Mesenchymal stem cell (in vitro differentiated cells and primary cell): ENCODE results near the gene CYTH2.

Source experiments
- DNase-seq: peaks from one replicate; pipeline ENCODE4 v3.0.0-alpha.2; 2013
- H2AFZ ChIP-seq: one replicate; pipeline ENCODE4 v1.6.1; 2013; ENCODE audit warnings: low read depth, mild to moderate bottlenecking, control low read depth, inconsistent platforms, low read length, moderate library complexity
- H2AK5ac ChIP-seq: 2 replicates; pipeline ENCODE4 v1.6.1; 2013; ENCODE audit warnings: low read length, moderate library complexity, mild to moderate bottlenecking, inconsistent platforms; ENCODE audit not compliant: severe bottlenecking
- H2BK120ac ChIP-seq: one replicate; pipeline ENCODE4 v1.6.1; 2013; ENCODE audit warnings: low read depth, mild to moderate bottlenecking, inconsistent platforms, low read length, moderate library complexity
- H2BK12ac ChIP-seq, 2 experiments: one replicate each; pipeline ENCODE4 v1.6.1; 2013; ENCODE audit warnings: inconsistent platforms in 2 of 2, low read length in 2 of 2, mild to moderate bottlenecking in 2 of 2, moderate library complexity in 2 of 2, control low read depth in 1 of 2
- H2BK15ac ChIP-seq: one replicate; pipeline ENCODE4 v1.6.1; 2013; ENCODE audit warnings: mild to moderate bottlenecking, low read depth, inconsistent platforms; ENCODE audit not compliant: poor library complexity, severe bottlenecking
- H2BK5ac ChIP-seq: 2 replicates; pipeline ENCODE4 v1.6.1; 2013; ENCODE audit warnings: low read depth, mild to moderate bottlenecking, low read length, control low read depth, inconsistent platforms; ENCODE audit not compliant: poor library complexity, severe bottlenecking
- H3K14ac ChIP-seq, 2 experiments: one replicate each; pipeline ENCODE4 v1.6.1; 2013; ENCODE audit warnings: inconsistent platforms in 2 of 2, low read length in 2 of 2, control low read depth in 1 of 2, mild to moderate bottlenecking in 1 of 2, moderate library complexity in 1 of 2
- H3K18ac ChIP-seq, 2 experiments: one replicate each; pipeline ENCODE4 v1.6.1; 2013; ENCODE audit warnings: inconsistent platforms in 2 of 2, low read length in 2 of 2, control low read depth in 1 of 2, low read depth in 1 of 2, mild to moderate bottlenecking in 1 of 2
- H3K23ac ChIP-seq, 2 experiments: one replicate each; pipeline ENCODE4 v1.6.1; 2013; ENCODE audit warnings: inconsistent platforms in 2 of 2, low read length in 2 of 2, mild to moderate bottlenecking in 2 of 2, moderate library complexity in 2 of 2, control low read depth in 1 of 2
- H3K27ac ChIP-seq: 2 replicates; pipeline ENCODE4 v1.5.1; 2013; ENCODE audit warnings: mild to moderate bottlenecking, moderate library complexity, low read length, control low read depth, inconsistent platforms; ENCODE audit not compliant: poor library complexity, severe bottlenecking
- H3K27me3 ChIP-seq, 2 experiments: 2 replicates each; pipeline versions ENCODE4 v1.6.1 to v1.7.0; 2013; ENCODE audit warnings: low read length in 2 of 2, mild to moderate bottlenecking in 2 of 2, moderate library complexity in 2 of 2, control low read depth in 1 of 2, inconsistent platforms in 1 of 2; ENCODE audit not compliant: control insufficient read depth in 1 of 2, insufficient read depth in 1 of 2
- H3K36me3 ChIP-seq, 2 experiments: 2 replicates each; pipeline versions ENCODE4 v1.6.1 to v1.7.0; 2013; ENCODE audit warnings: low read length in 2 of 2, control low read depth in 1 of 2, inconsistent platforms in 1 of 2, low read depth in 1 of 2, mild to moderate bottlenecking in 1 of 2; ENCODE audit not compliant: insufficient read depth in 2 of 2, control insufficient read depth in 1 of 2
- H3K4ac ChIP-seq, 2 experiments: one replicate each; pipeline ENCODE4 v1.6.1; 2013; ENCODE audit warnings: inconsistent platforms in 2 of 2, low read length in 2 of 2, mild to moderate bottlenecking in 2 of 2, moderate library complexity in 2 of 2, control low read depth in 1 of 2, low read depth in 1 of 2
- H3K4me1 ChIP-seq: 2 replicates; pipeline ENCODE4 v1.6.1; 2013; ENCODE audit warnings: low read depth, low read length, control low read depth; ENCODE audit not compliant: control insufficient read depth, insufficient read depth
- H3K4me2 ChIP-seq: 2 replicates; pipeline ENCODE4 v1.6.1; 2013; ENCODE audit warnings: low read length, mild to moderate bottlenecking, inconsistent platforms; ENCODE audit not compliant: poor library complexity, severe bottlenecking
- H3K4me3 ChIP-seq, 2 experiments: 2 replicates each; pipeline versions ENCODE4 v1.5.1 to v1.7.0; 2013; ENCODE audit warnings: low read length in 2 of 2, mild to moderate bottlenecking in 2 of 2, control low read depth in 1 of 2, low read depth in 1 of 2; ENCODE audit not compliant: insufficient read depth in 1 of 2
- H3K79me1 ChIP-seq: replicated peaks from 2 replicates; pipeline ENCODE4 v1.6.1; 2013; ENCODE audit warnings: mild to moderate bottlenecking, control low read depth, low read length, inconsistent platforms; ENCODE audit not compliant: poor library complexity, severe bottlenecking
- H3K9ac ChIP-seq: 2 replicates; pipeline ENCODE4 v1.7.0; 2013; ENCODE audit warnings: mild to moderate bottlenecking, low read length, moderate library complexity
- H3K9me3 ChIP-seq: 2 replicates; pipeline ENCODE4 v1.7.0; 2013; ENCODE audit warnings: mild to moderate bottlenecking, low read length; ENCODE audit not compliant: control insufficient read depth
- H4K8ac ChIP-seq: one replicate; pipeline ENCODE4 v1.6.1; 2013; ENCODE audit warnings: inconsistent platforms, mild to moderate bottlenecking, low read length, moderate library complexity
- H4K91ac ChIP-seq: one replicate; pipeline ENCODE4 v1.6.1; 2013; ENCODE audit warnings: mild to moderate bottlenecking, low read length, inconsistent platforms
- WGBS: methylation state at CpG from one replicate; pipeline ENCODE4 v1.1.7; 2013; ENCODE audit warnings: mixed read lengths; 5-methylcytosine and 5-hydroxymethylcytosine counted together

The CYTH2 gene

DNA sequence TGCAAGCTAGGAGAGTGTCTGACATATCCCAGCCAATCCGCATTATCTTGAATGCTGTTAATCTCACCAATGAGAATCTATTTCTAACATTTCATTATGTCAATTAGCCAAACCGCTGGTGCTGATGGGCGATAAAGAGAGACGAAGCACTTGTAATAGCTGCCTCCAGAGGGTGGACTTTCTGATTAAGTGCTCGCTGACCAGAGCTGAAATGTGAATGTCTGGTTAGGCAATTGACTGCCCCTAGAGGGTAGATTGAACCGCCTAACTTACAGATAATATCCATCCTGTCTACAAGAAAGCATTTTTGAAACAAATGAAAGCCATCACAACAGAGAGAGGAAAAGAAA, 23.9 kb upstream of the CYTH2 start:
- H2BK15ac ChIP-seq = no peak overlapping the region
- H2AFZ ChIP-seq = no peak overlapping the region
- H3K4ac ChIP-seq = peak overlapping the region in 1 of 2 experiments; percentile 44
- no peaks in the 10 kb centered on the region for H3K9me3 ChIP-seq
- peaks cover 36% of the 10 kb centered on the region for H3K79me1 ChIP-seq
- H3K14ac ChIP-seq = no peak overlapping the region
- no peak overlapping the region for H4K91ac ChIP-seq
- no peaks in the 10 kb centered on the region for H3K27me3 ChIP-seq
- H2BK12ac ChIP-seq = no peak overlapping the region
- 6% methylated on average over 6 of the region's 6 CpGs for WGBS
- no peak overlapping the region for H2AK5ac ChIP-seq
- H3K18ac ChIP-seq = peak overlapping the region in 1 of 2 experiments; percentile 69
- peak overlapping the region; percentile 95 for H3K9ac ChIP-seq
- DNase-seq = peak; percentile 91
- H3K4me3 ChIP-seq = peak overlapping the region in 1 of 2 experiments; percentile 89
- H3K23ac ChIP-seq = no peak overlapping the region
- H3K27ac ChIP-seq = peak overlapping the region; percentile 81
- H2BK120ac ChIP-seq = no peak overlapping the region
- peaks cover 29 to 35% of the 10 kb centered on the region in 2 experiments for H3K36me3 ChIP-seq
- no peak overlapping the region for H2BK5ac ChIP-seq
- no peak overlapping the region for H4K8ac ChIP-seq
- peak overlapping the region; percentile 88 for H3K4me2 ChIP-seq
- peaks cover 17% of the 10 kb centered on the region for H3K4me1 ChIP-seq

DNA sequence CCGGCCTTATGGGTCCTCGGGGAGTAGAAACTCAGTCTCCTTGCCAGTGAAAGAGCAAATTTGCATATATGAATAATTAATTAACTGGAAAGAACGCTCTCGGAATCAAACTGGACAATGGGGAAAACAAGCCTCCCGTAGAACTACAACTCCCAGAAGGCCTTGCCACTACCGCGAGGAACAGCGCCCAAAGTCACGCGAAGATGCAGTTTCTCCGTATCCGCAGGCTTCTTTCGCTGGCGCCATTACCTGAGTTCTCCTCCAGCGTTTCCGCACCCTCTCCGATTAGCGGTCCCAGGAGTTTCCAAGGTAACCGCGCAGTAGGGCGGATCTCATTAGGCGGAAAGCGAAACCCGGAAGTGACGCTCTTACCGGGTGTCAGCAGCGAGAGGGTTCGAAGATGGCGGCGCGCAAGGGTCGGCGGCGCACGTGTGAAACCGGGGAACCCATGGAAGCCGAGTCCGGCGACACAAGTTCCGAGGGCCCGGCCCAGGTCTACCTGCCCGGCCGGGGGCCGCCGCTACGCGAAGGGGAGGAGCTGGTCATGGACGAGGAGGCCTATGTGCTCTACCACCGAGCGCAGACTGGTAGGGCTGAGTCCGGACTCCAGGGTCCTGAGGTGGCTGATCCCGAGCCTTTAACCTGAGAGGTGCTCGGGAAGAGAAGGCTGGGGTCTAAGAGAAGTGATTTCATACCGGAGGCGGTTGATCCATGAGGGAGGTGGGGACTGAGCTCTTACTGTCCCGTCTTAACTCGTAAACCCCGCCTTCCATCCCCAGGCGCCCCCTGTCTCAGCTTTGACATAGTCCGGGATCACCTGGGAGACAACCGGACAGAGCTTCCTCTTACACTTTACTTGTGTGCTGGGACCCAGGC, 23.3 kb upstream of the CYTH2 start, which contains the start of gene GRWD1:
TSS of gene GRWD1 (plus strand) at position 378 of the 876 bp plus-strand sequence. CDS start at position 401, 23 bp downstream.
- H2AFZ ChIP-seq = peak within 1 kb of the TSS; percentile 94
- peak within 1 kb of the TSS; percentile 4 for H4K8ac ChIP-seq
- peak within 1 kb of the TSS; percentile 82 for H2BK15ac ChIP-seq
- peak within 1 kb of the TSS in 1 of 2 experiments; percentile 79 for H3K14ac ChIP-seq
- peak within 1 kb of the TSS; percentile 91 for H2AK5ac ChIP-seq
- no peak within 1 kb of the TSS for H3K23ac ChIP-seq
- peak within 1 kb of the TSS; percentile 27 to 55 for H3K4ac ChIP-seq
- peak within 1 kb of the TSS; percentile 81 for H3K27ac ChIP-seq
- peak within 1 kb of the TSS; percentile 96 for H3K4me2 ChIP-seq
- peak; percentile 98 for DNase-seq
- H2BK12ac ChIP-seq = no peak within 1 kb of the TSS
- peaks cover 35 to 41% of the 10 kb centered on the region in 2 experiments for H3K36me3 ChIP-seq
- peak within 1 kb of the TSS; percentile 25 to 69 for H3K18ac ChIP-seq
- H3K9ac ChIP-seq = peak within 1 kb of the TSS; percentile 95
- H2BK5ac ChIP-seq = no peak within 1 kb of the TSS
- peak within 1 kb of the TSS; percentile 89 to 98 for H3K4me3 ChIP-seq
- H3K27me3 ChIP-seq = no peaks in the 10 kb centered on the region
- H3K4me1 ChIP-seq = peaks cover 18% of the 10 kb centered on the region
- H3K9me3 ChIP-seq = no peaks in the 10 kb centered on the region
- H3K79me1 ChIP-seq = peaks cover 41% of the 10 kb centered on the region
- peak within 1 kb of the TSS; percentile 65 for H4K91ac ChIP-seq
- H2BK120ac ChIP-seq = no peak within 1 kb of the TSS
- under 1% methylated on average over 61 of the region's 61 CpGs for WGBS

DNA sequence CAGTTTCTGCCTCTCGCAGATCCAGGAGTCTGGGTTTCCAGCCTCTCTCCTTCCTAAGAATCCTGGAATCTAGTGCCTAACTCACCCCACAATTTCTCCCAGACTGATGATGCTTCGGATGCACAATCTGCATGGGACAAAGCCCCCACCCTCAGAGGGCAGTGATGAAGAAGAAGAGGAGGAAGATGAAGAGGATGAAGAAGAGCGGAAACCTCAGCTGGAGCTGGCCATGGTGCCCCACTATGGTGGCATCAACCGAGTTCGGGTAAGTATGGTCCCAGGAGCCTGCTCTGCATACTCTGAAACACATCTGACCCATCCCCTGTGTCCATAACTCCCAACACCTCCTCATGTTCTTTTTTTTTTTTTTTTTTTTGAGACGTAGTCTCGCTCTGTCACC, 22.6 kb upstream of the CYTH2 start:
- H2BK12ac ChIP-seq = no peak overlapping the region
- H3K4ac ChIP-seq = no peak overlapping the region
- peak overlapping the region; percentile 95 for H3K9ac ChIP-seq
- H3K36me3 ChIP-seq = peaks cover 43 to 47% of the 10 kb centered on the region in 2 experiments
- H3K4me2 ChIP-seq = peak overlapping the region; percentile 96
- no peak overlapping the region for H2AFZ ChIP-seq
- H3K23ac ChIP-seq = no peak overlapping the region
- H3K4me3 ChIP-seq = peak overlapping the region; percentile 89 to 98
- no peak overlapping the region for H2BK15ac ChIP-seq
- peak overlapping the region; percentile 53 for H4K91ac ChIP-seq
- no peak overlapping the region for H2AK5ac ChIP-seq
- H3K14ac ChIP-seq = no peak overlapping the region
- H3K79me1 ChIP-seq = peaks cover 48% of the 10 kb centered on the region
- no peak overlapping the region for H3K18ac ChIP-seq
- H3K27me3 ChIP-seq = no peaks in the 10 kb centered on the region
- WGBS = 85% methylated on average over 5 of the region's 7 CpGs
- no peak for DNase-seq
- H3K27ac ChIP-seq = no peak overlapping the region
- no peak overlapping the region for H2BK120ac ChIP-seq
- no peaks in the 10 kb centered on the region for H3K9me3 ChIP-seq
- H3K4me1 ChIP-seq = peaks cover 20% of the 10 kb centered on the region
- no peak overlapping the region for H4K8ac ChIP-seq
- H2BK5ac ChIP-seq = no peak overlapping the region

DNA sequence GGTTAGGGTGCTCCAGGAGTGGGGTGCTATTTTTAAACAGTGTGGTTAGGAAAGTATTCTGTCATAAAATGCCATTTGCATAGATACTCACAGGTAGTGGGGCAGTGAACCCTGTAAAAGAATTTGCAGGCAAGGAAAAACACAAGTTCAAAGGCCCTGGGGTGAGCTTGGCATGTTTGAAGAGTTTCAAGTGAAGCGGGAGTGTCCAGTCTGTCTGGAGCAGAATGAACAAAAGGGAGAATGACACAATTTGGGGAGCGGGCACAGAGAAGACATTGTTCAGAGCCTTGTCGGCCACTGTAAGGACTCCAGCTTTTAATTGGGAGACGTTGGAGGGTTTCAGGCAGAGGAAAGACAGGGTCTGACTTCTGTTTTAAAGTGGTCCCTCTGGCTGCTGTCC, 20.6 kb upstream of the CYTH2 start:
- Histone ChIP-seq H3K4me3 (no peak overlapping the region), H2BK120ac (no peak overlapping the region), H3K79me1 (peaks cover 52% of the 10 kb centered on the region), H4K8ac (no peak overlapping the region), H3K27ac (no peak overlapping the region), H3K4me1 (peaks cover 17% of the 10 kb centered on the region), H4K91ac (no peak overlapping the region), H3K9ac (peak overlapping the region; percentile 11), H2AFZ (no peak overlapping the region), H3K23ac (no peak overlapping the region), H3K36me3 (peaks cover 58 to 59% of the 10 kb centered on the region in 2 experiments), H3K4ac (no peak overlapping the region), H3K4me2 (no peak overlapping the region), H3K9me3 (no peaks in the 10 kb centered on the region), H2BK5ac (no peak overlapping the region), H3K14ac (no peak overlapping the region), H2BK15ac (no peak overlapping the region), H3K18ac (no peak overlapping the region), H2BK12ac (no peak overlapping the region), H2AK5ac (no peak overlapping the region), H3K27me3 (no peaks in the 10 kb centered on the region)
- no peak for DNase-seq
- WGBS = 98% methylated on average over 4 of the region's 4 CpGs
